Gastrocnemius medialis (tissue), 4 donors: ENCODE results near the gene DIAPH3. TPM values are rescaled to one million over a fixed set of nuclear protein-coding genes. Genes with fewer than 3 reads are reported as not detected.

Source experiments
- ATAC-seq, 2 donors: fragments of 150-250 bp; one replicate each; pipeline ENCODE4 v1.9.1; 2016
- DNase-seq, 2 donors: peaks; one replicate each; pipeline ENCODE4 v3.0.0-alpha.2; 2019
- H3K27ac ChIP-seq, 4 donors: fragments of 200-600 bp; sonication (generic); 1 replicate in 1 of 4; 2 replicates in 3 of 4; pipeline ENCODE4 v1.5.1; 2016 to 2018; ENCODE audit warnings: mild to moderate bottlenecking in 2 of 4, moderate library complexity in 1 of 4
- H3K27me3 ChIP-seq, 3 donors: fragments of 200-600 bp; sonication (generic) in 2 of 3; 1 replicate in 1 of 3; 2 replicates in 2 of 3; pipeline versions ENCODE4 v1.5.1 to v1.6.0; 2016 to 2019; ENCODE audit warnings: mild to moderate bottlenecking in 1 of 3, moderate library complexity in 1 of 3
- H3K36me3 ChIP-seq, 2 donors: fragments of 200-600 bp; sonication (generic) in 1 of 2; one replicate each; pipeline ENCODE4 v1.5.1; 2017 to 2018
- H3K4me1 ChIP-seq, 2 donors: fragments of 200-600 bp; sonication (generic) in 1 of 2; one replicate each; pipeline ENCODE4 v1.5.1; 2016 to 2017; ENCODE audit warnings: mild to moderate bottlenecking in 2 of 2
- H3K4me3 ChIP-seq, 4 donors: fragments of 200-600 bp; sonication (generic) in 3 of 4; 1 replicate in 1 of 4; 2 replicates in 3 of 4; pipeline ENCODE4 v1.5.1; 2016 to 2019; ENCODE audit warnings: mild to moderate bottlenecking in 2 of 4
- H3K9me3 ChIP-seq, 3 donors: fragments of 200-600 bp; sonication (generic) in 2 of 3; 1 replicate in 1 of 3; 2 replicates in 2 of 3; pipeline ENCODE4 v1.5.1; 2016 to 2019
- POLR2A ChIP-seq, 2 donors: fragments of 450-650 bp; IDR thresholded peaks; one replicate each; pipeline ENCODE4 v1.6.1; 2017; ENCODE audit warnings: antibody characterized with exemption in 2 of 2, mild to moderate bottlenecking in 2 of 2, moderate library complexity in 2 of 2
- in situ Hi-C, 4 donors: fragments of 200-750 bp; cut with MboI; loops; one replicate each; pipeline versions ENCODE4 v1.15.0 to v1.8.0; 2017; ENCODE audit warnings: low sequenced_read_pairs in 4 of 4
- intact Hi-C: fragments of 100-400 bp; cut with DNase I; formaldehyde crosslinking; loops from one replicate; pipeline ENCODE4 v1.15.1; 2023; ENCODE audit warnings: low total_unique reads
- total RNA-seq, 4 donors: library from RNA; depleted of rRNA; stranded (reverse); fragments of >200 nt; gene quantifications; one replicate each; pipeline versions ENCODE4 v1.1.0 to v1.2.3, GENCODE V29; 2016
- TF ChIP-seq, protein P1 (sequence below), 5 experiments: fragments of 450-650 bp in 3 of 5; fragments of 200-600 bp in 2 of 5; sonication (generic) in 2 of 5; IDR thresholded peaks in 4 of 5; conservative IDR thresholded peaks in 1 of 5; 1 replicate in 4 of 5; 2 replicates in 1 of 5; pipeline ENCODE4 v1.5.1; 2016 to 2019; ENCODE audit warnings: antibody characterized with exemption in 5 of 5, mild to moderate bottlenecking in 3 of 5, moderate library complexity in 3 of 5

DIAPH3 gene
- total RNA-seq, 4 donors from 2014 or later, result 0.13 TPM; not detected in 3

DNA sequence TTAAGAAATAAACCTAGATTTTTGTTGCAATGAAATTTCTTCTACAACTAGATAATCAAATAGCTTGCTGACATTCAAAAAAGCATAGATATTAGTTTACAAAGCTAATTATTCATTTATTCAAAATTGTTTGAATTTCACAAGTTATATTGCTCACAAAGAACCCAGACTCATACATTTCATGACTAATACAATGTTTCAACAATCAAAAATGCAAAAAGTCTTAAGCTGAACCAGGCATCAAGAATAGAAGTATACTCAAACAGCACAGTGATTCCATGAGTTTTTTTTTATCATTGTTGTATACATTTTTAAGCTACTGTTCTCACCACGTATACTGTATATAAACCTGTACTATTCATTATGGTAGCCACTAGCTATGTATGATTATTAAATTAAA is 51.0 kb downstream of the DIAPH3 start:
- intact Hi-C loops, result no loop called here
- no peaks in the 10 kb centered on the region for H3K4me1 ChIP-seq
- H3K9me3 ChIP-seq, result no peaks in the 10 kb centered on the region
- H3K4me3 ChIP-seq, result no peak overlapping the region
- H3K27ac ChIP-seq, result no peak overlapping the region
- ATAC-seq (no peak), DNase-seq (no peak)
- in situ Hi-C loops, result no loop called here
- TF ChIP-seq, protein P1, sequence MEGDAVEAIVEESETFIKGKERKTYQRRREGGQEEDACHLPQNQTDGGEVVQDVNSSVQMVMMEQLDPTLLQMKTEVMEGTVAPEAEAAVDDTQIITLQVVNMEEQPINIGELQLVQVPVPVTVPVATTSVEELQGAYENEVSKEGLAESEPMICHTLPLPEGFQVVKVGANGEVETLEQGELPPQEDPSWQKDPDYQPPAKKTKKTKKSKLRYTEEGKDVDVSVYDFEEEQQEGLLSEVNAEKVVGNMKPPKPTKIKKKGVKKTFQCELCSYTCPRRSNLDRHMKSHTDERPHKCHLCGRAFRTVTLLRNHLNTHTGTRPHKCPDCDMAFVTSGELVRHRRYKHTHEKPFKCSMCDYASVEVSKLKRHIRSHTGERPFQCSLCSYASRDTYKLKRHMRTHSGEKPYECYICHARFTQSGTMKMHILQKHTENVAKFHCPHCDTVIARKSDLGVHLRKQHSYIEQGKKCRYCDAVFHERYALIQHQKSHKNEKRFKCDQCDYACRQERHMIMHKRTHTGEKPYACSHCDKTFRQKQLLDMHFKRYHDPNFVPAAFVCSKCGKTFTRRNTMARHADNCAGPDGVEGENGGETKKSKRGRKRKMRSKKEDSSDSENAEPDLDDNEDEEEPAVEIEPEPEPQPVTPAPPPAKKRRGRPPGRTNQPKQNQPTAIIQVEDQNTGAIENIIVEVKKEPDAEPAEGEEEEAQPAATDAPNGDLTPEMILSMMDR (IDR thresholded peaks at IDR 0.05 in 4 of 5, conservative IDR thresholded peaks at IDR 0.05 in 1 of 5), result no peak
- no peak for TF ChIP-seq POLR2A (IDR thresholded peaks at IDR 0.05)
- no peaks in the 10 kb centered on the region for H3K36me3 ChIP-seq
- no peaks in the 10 kb centered on the region for H3K27me3 ChIP-seq

DNA sequence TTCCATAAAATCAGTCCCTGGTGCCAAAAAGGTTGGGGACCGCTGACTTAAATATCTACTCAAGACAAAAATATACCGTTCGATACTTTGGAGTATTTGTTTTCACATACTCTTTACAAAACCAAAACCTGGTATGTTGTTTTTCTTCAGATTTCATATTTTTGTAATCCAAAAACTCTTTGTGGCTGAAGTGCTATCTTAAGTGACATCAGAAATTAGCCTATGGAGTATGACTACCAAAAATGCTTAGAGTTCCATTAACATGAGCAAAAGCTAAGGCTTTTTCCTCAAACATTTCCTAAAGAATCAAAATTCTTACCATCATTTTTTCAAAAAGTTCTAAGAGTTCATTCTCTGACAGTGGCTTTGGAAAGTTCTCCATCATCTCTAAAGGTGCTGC is 52.0 kb downstream of the DIAPH3 start:
- DNase-seq (no peak), ATAC-seq (no peak)
- no peaks in the 10 kb centered on the region for H3K36me3 ChIP-seq
- H3K4me3 ChIP-seq, result no peak overlapping the region
- no peaks in the 10 kb centered on the region for H3K27me3 ChIP-seq
- TF ChIP-seq POLR2A (IDR thresholded peaks at IDR 0.05), result no peak
- TF ChIP-seq, protein P1 (IDR thresholded peaks at IDR 0.05 in 4 of 5, conservative IDR thresholded peaks at IDR 0.05 in 1 of 5), result no peak
- H3K27ac ChIP-seq, result no peak overlapping the region
- intact Hi-C loops, result no loop called here
- in situ Hi-C loops, result no loop called here
- no peaks in the 10 kb centered on the region for H3K9me3 ChIP-seq
- H3K4me1 ChIP-seq, result no peaks in the 10 kb centered on the region

DNA sequence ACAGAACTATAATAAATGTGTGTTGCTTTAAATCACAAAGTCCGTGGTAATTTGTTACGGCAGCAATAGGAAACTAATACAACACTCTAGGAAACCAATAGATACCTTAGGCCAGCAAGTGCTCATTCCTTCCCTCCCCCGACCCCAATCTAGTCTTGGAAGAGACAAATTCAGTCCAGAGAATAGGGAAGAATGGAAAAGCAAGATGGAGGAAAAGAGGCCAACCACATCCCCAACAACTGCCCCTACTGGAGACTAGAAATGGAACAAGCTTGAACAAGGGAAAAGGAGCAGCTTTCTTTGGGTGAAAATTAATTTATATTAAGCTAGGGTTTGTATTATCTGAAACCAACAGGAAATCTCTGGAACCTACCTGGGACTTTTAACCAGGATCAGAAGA is 54.4 kb downstream of the DIAPH3 start:
- ATAC-seq (no peak), DNase-seq (no peak)
- Histone ChIP-seq H3K36me3 (no peaks in the 10 kb centered on the region), H3K9me3 (no peaks in the 10 kb centered on the region), H3K27me3 (no peaks in the 10 kb centered on the region), H3K27ac (no peak overlapping the region), H3K4me3 (no peak overlapping the region), H3K4me1 (no peaks in the 10 kb centered on the region)
- in situ Hi-C loops (no loop called here), intact Hi-C loops (no loop called here)
- no peak for TF ChIP-seq POLR2A (IDR thresholded peaks at IDR 0.05)
- TF ChIP-seq, protein P1 (IDR thresholded peaks at IDR 0.05 in 4 of 5, conservative IDR thresholded peaks at IDR 0.05 in 1 of 5), result no peak

DNA sequence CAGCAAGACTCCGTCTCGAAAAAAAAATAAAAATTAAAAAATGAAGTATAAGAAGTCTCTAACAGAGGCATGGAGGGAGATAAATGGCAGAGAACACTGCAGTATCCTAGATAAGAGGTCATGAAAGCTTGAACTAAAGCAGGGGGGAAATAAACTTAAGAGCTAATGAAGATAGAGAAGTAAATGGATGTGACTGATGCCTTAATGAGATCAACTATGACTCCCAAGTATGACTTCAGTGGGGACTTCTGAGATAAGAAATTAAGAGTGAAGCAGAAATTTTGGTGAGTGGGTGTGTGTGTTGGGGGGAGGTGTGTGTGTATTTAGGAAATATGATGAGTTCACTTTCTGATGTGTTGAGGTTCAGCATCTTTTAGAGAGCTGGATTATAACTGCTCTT is 55.1 kb downstream of the DIAPH3 start:
- Histone ChIP-seq H3K36me3 (no peaks in the 10 kb centered on the region), H3K27ac (no peak overlapping the region), H3K27me3 (no peaks in the 10 kb centered on the region), H3K4me1 (no peaks in the 10 kb centered on the region), H3K9me3 (no peaks in the 10 kb centered on the region), H3K4me3 (no peak overlapping the region)
- DNase-seq (no peak), ATAC-seq (no peak)
- intact Hi-C loops (no loop called here), in situ Hi-C loops (no loop called here)
- TF ChIP-seq, protein P1 (IDR thresholded peaks at IDR 0.05 in 4 of 5, conservative IDR thresholded peaks at IDR 0.05 in 1 of 5), result no peak
- TF ChIP-seq POLR2A (IDR thresholded peaks at IDR 0.05), result no peak
